ENCODE results near the gene KCTD15.

KCTD15 gene

DNA sequence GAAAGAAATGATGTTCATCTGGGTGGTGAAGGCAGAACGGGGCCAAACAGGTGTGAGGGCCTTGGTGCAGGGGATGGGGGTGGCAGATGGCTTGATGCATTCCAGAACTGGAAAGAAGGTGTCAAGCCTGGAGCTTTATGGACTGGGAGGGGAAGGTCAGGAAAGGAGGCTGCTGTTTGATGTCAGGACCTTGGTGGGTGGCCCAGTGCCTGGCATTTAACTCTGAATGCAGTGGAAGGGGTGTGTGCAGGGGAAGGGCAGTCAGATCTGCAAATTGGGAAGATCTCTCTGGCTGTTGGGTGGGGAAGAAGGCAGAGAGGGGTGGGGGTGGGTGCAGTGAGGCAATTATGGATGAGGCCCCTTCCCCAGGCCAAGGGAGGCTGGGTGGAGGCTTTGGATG is 11.7 kb downstream of the KCTD15 start:
- H3K27me3 ChIP-seq (ENCODE audit: control insufficient read depth, insufficient read depth, low read length): no peaks in the 10 kb centered on the region
- H3K4me1 ChIP-seq (ENCODE audit: control insufficient read depth, insufficient read depth, low read length): no peaks in the 10 kb centered on the region
- no peak overlapping the region for H3K4me3 ChIP-seq (ENCODE audit: low read depth, low read length)
- no peak overlapping the region for H3K9ac ChIP-seq (ENCODE audit: low read depth, low read length)
- H3K27ac ChIP-seq (ENCODE audit: low read depth, low read length): no peak overlapping the region
- no peaks in the 10 kb centered on the region for H3K9me3 ChIP-seq (ENCODE audit: control insufficient read depth, insufficient read depth, low read length)
- peaks cover 92% of the 10 kb centered on the region for H3K36me3 ChIP-seq (ENCODE audit: control insufficient read depth, insufficient read depth, low read length)

DNA sequence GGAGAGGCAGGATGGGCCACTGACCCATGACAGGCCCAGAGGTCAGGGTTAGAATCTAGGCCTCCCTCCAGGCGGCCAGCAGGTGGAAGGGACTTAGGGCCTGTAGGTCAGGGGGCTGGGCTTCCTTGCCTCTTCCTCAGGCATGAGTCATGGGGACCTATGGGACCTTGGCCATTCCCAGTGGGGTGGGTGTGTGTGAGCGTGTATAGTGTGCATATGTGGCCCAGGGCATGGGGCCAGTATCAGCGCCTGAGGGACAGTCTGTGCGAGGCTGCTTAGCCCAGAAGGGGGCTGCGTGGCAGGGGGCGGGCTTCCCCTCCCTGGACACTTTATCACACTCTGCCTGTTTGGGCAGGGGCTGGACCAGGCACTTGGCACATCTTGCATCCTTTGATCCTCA is 13.3 kb downstream of the KCTD15 start:
- Histone ChIP-seq H3K27me3 (ENCODE audit: control insufficient read depth, insufficient read depth, low read length) (no peaks in the 10 kb centered on the region), H3K9ac (ENCODE audit: low read depth, low read length) (no peak overlapping the region), H3K4me3 (ENCODE audit: low read depth, low read length) (no peak overlapping the region), H3K4me1 (ENCODE audit: control insufficient read depth, insufficient read depth, low read length) (no peaks in the 10 kb centered on the region), H3K9me3 (ENCODE audit: control insufficient read depth, insufficient read depth, low read length) (no peaks in the 10 kb centered on the region), H3K36me3 (ENCODE audit: control insufficient read depth, insufficient read depth, low read length) (peaks cover 83% of the 10 kb centered on the region), H3K27ac (ENCODE audit: low read depth, low read length) (no peak overlapping the region)

DNA sequence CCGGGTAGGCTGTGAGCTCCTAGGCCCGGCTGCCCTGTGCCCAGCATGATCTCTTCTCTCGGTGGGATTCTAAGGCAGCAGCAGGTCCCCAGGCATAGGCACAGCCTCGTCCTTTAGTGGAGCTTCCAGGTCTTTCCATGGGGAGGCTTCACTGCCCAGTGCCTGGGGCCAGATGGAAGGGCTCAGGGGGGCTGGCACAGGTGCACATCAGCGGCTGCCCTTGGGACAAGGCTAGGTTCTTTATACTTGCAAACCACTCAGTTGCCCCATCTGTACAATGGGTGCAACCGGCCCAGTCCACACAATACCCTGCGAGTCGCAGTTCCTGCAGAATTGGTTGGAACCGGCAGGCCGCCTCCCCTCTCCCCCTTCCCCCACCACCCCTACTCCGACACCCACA is 14.2 kb downstream of the KCTD15 start:
- Histone ChIP-seq H3K9me3 (ENCODE audit: control insufficient read depth, insufficient read depth, low read length) (no peaks in the 10 kb centered on the region), H3K27me3 (ENCODE audit: control insufficient read depth, insufficient read depth, low read length) (no peaks in the 10 kb centered on the region), H3K36me3 (ENCODE audit: control insufficient read depth, insufficient read depth, low read length) (peaks cover 74% of the 10 kb centered on the region), H3K9ac (ENCODE audit: low read depth, low read length) (no peak overlapping the region), H3K4me3 (ENCODE audit: low read depth, low read length) (no peak overlapping the region), H3K4me1 (ENCODE audit: control insufficient read depth, insufficient read depth, low read length) (no peaks in the 10 kb centered on the region), H3K27ac (ENCODE audit: low read depth, low read length) (no peak overlapping the region)

DNA sequence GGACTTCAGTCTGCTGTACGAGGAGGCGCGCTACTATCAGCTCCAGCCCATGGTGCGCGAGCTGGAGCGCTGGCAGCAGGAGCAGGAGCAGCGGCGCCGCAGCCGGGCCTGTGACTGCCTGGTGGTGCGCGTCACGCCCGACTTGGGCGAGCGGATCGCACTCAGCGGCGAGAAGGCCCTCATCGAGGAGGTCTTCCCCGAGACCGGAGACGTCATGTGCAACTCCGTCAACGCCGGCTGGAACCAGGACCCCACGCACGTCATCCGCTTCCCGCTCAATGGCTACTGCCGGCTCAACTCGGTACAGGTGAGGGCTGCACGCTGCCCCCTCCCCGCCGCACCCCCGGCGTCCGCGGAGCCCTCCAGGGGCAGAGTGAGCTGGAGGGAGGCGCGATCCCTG is 14.6 kb downstream of the KCTD15 start:
- Histone ChIP-seq H3K4me1 (ENCODE audit: control insufficient read depth, insufficient read depth, low read length) (no peaks in the 10 kb centered on the region), H3K9ac (ENCODE audit: low read depth, low read length) (no peak overlapping the region), H3K27me3 (ENCODE audit: control insufficient read depth, insufficient read depth, low read length) (no peaks in the 10 kb centered on the region), H3K27ac (ENCODE audit: low read depth, low read length) (no peak overlapping the region), H3K4me3 (ENCODE audit: low read depth, low read length) (no peak overlapping the region), H3K9me3 (ENCODE audit: control insufficient read depth, insufficient read depth, low read length) (no peaks in the 10 kb centered on the region), H3K36me3 (ENCODE audit: control insufficient read depth, insufficient read depth, low read length) (peaks cover 70% of the 10 kb centered on the region)

DNA sequence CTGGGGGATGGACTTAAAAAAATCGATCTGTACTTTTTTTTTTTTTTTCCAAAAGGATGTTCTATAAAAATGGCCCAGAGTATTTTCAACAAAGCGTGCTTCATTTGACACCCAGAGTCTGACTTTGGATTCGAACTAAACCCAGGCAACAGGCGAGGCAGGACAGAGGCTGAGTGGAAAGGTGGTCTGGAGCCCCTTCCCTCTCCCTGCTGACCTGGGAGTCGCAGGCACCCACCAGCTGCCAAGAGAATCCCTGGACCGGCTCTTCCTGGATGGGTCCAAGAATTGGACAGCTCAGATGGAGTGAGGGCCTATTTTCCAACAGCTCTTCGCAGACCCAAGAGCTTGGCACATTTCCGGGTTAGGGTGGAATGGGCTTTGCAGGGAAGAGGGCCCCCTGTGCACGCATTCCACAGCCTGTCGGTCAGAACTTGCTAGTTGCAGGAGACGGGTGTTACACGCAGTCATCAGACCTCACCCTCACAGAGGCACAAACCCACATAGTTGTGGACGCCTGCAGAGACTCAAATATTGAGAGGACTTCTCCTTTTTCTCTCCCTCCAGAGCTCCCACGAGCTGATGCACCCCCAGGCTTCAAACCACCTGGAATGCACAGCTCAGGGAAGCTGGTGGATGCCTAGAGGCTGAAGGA is 15.2 kb downstream of the KCTD15 start:
- H3K36me3 ChIP-seq (ENCODE audit: control insufficient read depth, insufficient read depth, low read length): peaks cover 64% of the 10 kb centered on the region
- no peak overlapping the region for H3K4me3 ChIP-seq (ENCODE audit: low read depth, low read length)
- no peak overlapping the region for H3K27ac ChIP-seq (ENCODE audit: low read depth, low read length)
- no peaks in the 10 kb centered on the region for H3K9me3 ChIP-seq (ENCODE audit: control insufficient read depth, insufficient read depth, low read length)
- no peaks in the 10 kb centered on the region for H3K4me1 ChIP-seq (ENCODE audit: control insufficient read depth, insufficient read depth, low read length)
- H3K9ac ChIP-seq (ENCODE audit: low read depth, low read length): no peak overlapping the region
- H3K27me3 ChIP-seq (ENCODE audit: control insufficient read depth, insufficient read depth, low read length): no peaks in the 10 kb centered on the region

DNA sequence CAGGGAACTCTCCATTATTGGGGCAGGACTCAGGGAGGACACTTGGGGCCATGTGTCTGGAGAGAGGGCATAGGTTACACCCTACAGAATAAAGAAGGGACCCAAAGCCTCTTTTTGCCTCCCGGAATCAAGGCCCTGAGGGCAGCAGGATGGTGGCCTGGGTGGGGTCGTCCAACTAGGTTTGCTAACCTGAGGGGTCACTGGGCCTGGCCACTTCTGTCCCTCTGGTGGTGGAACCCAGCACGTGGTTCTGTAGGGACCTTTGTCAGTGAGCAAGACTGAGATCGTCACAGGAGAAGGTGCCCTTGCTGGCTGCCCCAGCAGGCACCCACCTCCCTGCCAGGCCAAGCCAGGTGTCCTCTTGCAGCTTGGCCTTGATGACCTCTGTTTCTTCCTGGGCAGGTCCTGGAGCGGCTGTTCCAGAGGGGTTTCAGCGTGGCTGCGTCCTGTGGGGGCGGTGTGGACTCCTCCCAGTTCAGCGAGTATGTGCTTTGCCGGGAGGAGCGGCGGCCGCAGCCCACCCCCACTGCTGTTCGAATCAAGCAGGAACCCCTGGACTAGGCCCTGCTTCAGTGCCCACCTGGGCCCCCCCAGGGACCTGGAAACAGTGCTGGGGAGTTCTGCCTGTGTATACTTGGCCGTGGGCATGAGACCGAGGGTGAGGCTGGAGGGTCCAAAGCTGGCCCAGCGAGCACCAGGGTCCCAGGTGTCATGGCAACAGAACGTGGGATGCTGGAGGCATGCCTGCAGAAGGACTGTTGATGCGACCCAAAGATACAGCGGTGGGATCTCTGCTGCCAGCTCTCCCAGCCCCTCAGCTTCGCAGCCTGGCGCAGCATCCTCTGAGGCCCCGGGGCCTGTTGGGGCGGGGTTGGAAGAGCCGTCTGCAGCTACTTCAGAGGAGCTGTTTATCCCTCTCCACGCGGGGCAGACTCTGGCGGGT is 16.0 kb downstream of the KCTD15 start:
- Histone ChIP-seq H3K27me3 (ENCODE audit: control insufficient read depth, insufficient read depth, low read length) (no peaks in the 10 kb centered on the region), H3K27ac (ENCODE audit: low read depth, low read length) (no peak overlapping the region), H3K4me1 (ENCODE audit: control insufficient read depth, insufficient read depth, low read length) (no peaks in the 10 kb centered on the region), H3K9me3 (ENCODE audit: control insufficient read depth, insufficient read depth, low read length) (no peaks in the 10 kb centered on the region), H3K4me3 (ENCODE audit: low read depth, low read length) (no peak overlapping the region), H3K36me3 (ENCODE audit: control insufficient read depth, insufficient read depth, low read length) (peaks cover 56% of the 10 kb centered on the region), H3K9ac (ENCODE audit: low read depth, low read length) (no peak overlapping the region)

DNA sequence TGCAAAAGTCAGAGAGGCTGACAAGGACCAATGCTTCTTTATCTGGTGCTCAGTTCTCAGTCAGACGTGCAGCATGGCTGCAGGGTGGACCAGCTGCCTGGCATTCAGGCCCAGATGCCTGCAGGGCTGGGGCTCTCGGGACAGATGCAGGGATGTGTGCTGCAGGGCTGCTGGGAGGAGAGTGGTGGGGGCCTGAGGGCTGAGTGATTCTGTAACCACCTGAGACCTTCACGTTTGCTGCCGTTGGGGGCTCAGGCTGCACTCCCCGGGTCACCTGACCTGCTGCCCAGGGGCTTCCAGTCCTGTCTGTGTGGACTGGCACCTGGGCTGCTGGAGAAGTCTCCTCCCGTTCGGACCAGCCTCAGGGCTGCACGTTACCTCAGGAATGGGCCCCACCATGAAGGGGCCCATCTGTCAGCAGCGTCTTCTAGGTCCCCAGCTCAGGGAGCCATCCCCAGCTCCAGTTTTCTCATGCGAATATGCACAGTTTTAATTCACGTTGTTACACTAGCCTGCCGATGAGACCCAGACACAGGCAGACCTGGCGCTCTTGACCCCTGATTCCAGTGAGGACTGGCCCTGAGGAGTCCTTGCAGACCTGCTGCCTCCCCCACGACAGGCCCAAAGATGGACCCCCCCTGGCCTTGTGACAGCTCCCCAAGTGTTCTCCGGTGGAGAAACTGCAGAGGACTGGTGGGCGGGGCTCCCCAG is 16.9 kb downstream of the KCTD15 start:
- Histone ChIP-seq H3K9ac (ENCODE audit: low read depth, low read length) (no peak overlapping the region), H3K36me3 (ENCODE audit: control insufficient read depth, insufficient read depth, low read length) (peaks cover 47% of the 10 kb centered on the region), H3K27ac (ENCODE audit: low read depth, low read length) (no peak overlapping the region), H3K27me3 (ENCODE audit: control insufficient read depth, insufficient read depth, low read length) (no peaks in the 10 kb centered on the region; the same call in 1 of the 2 replicates), H3K4me1 (ENCODE audit: control insufficient read depth, insufficient read depth, low read length) (no peaks in the 10 kb centered on the region), H3K4me3 (ENCODE audit: low read depth, low read length) (no peak overlapping the region), H3K9me3 (ENCODE audit: control insufficient read depth, insufficient read depth, low read length) (no peaks in the 10 kb centered on the region)

DNA sequence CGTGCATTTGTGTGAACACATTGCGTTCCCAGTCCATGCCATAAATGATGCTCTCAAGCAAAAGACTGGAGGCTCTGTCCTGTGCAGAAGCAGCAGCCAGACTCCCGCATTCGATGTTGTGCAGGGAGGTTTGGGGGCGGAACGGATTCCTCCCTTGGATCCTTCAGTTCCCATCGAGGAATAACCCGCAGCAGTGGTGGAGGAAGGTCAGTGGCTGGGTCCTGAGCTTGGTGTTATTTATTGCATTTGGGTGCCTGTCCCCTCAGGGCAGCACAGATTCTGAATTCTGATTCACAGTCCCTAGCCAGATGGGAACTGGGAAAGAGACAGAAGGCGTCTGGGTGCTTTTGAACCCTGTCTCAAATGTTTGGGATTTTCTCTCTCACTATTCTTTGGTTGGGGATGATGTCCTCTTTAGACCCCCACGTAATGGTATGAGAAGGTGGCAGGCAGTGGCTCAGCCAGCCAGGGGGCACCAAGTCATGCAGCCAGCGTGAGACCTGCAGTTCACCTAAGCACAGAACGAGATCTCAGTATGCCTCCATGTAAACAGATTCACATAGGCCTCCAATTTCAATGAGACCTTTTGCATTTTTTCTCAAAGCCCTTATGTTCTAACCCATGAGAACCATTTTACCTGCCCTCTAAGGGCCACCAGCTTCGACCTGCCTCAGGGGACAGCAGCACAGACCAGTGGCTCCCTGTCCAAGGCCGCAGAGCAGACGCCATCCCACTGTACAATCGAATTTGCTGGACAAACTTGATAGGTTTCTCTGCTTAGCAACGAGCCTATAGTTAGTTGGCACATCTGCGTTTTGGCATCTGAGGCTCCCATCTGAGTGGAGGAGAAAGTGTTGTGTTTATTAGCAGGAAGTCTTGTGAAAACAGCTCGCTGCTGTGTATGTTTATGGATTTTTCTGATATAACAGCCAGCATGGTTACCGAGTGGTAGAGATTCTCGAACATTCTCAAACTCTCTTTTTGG is 17.8 kb downstream of the KCTD15 start:
- no peaks in the 10 kb centered on the region; the same call in 1 of the 2 replicates for H3K27me3 ChIP-seq (ENCODE audit: control insufficient read depth, insufficient read depth, low read length)
- no peaks in the 10 kb centered on the region for H3K4me1 ChIP-seq (ENCODE audit: control insufficient read depth, insufficient read depth, low read length)
- no peak overlapping the region for H3K9ac ChIP-seq (ENCODE audit: low read depth, low read length)
- peaks cover 41% of the 10 kb centered on the region for H3K36me3 ChIP-seq (ENCODE audit: control insufficient read depth, insufficient read depth, low read length)
- H3K27ac ChIP-seq (ENCODE audit: low read depth, low read length): no peak overlapping the region
- H3K4me3 ChIP-seq (ENCODE audit: low read depth, low read length): no peak overlapping the region
- no peaks in the 10 kb centered on the region for H3K9me3 ChIP-seq (ENCODE audit: control insufficient read depth, insufficient read depth, low read length)

DNA sequence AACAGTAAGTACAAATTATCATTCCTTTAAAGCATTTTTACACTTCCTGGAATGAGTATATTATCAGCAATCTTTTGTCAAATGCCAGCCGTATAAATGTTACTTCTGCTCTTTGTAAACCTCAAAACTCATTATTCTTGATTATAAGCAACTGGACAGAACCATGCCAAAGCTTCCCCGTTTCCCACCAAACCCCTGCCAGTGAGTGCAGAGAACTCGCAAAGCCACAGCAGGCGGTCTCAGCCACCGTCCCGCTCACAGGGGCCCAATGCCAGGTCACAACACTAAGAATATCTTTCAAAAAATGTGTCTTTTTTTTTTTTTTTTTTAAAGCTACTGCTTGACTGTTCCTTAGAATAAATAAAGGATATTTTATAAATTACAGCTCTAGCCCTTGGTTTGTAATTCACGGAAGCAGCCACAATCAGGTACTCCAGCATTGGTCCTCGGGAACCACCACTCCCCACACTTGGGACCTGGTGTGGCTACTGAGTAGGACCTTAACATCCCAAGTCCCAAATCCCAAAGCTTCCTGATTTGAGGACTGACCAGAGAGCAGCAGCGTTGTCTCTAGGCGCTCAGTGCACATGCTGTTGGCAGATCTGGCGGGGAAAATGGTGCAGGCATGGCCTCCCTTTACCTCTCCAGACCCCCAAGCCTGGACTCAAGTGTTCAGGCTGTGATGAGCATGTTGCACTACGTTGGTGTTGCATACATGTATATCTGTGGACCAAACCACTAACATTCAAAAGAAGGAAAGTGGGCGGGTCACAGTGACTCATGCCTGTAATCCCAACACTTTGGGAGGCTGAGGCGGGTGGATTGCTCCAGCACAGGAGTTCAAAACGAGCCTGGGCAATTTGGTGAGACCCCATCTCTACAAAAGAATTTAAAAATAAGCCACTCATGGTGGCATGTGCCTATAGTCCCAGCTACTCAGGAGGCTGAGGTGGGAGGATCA is 19.0 kb downstream of the KCTD15 start:
- no peak overlapping the region for H3K4me3 ChIP-seq (ENCODE audit: low read depth, low read length)
- H3K4me1 ChIP-seq (ENCODE audit: control insufficient read depth, insufficient read depth, low read length): peaks cover 2% of the 10 kb centered on the region; the same call in 1 of the 2 replicates
- no peak overlapping the region for H3K27ac ChIP-seq (ENCODE audit: low read depth, low read length)
- no peaks in the 10 kb centered on the region for H3K9me3 ChIP-seq (ENCODE audit: control insufficient read depth, insufficient read depth, low read length)
- no peak overlapping the region for H3K9ac ChIP-seq (ENCODE audit: low read depth, low read length)
- H3K27me3 ChIP-seq (ENCODE audit: control insufficient read depth, insufficient read depth, low read length): peaks cover 3% of the 10 kb centered on the region
- peaks cover 32% of the 10 kb centered on the region for H3K36me3 ChIP-seq (ENCODE audit: control insufficient read depth, insufficient read depth, low read length)

Data from HUES48 (cell line).